Body of pancreas (tissue), 4 donors: ENCODE data around the gene CACNA1C.

Experiments used
- CTCF ChIP-seq, 7 experiments: fragments of 450-650 bp in 4 of 7; fragments of 200-600 bp in 3 of 7; sonication (generic) in 3 of 7; IDR thresholded peaks; one replicate each; pipeline ENCODE4 v1.5.1; 2016 to 2019; ENCODE audit warnings: antibody characterized with exemption in 7 of 7
- POLR2A ChIP-seq, 3 donors: fragments of 450-650 bp; IDR thresholded peaks; one replicate each; pipeline ENCODE4 v1.6.1; 2016; ENCODE audit warnings: antibody characterized with exemption in 3 of 3, mild to moderate bottlenecking in 2 of 3

DNA sequence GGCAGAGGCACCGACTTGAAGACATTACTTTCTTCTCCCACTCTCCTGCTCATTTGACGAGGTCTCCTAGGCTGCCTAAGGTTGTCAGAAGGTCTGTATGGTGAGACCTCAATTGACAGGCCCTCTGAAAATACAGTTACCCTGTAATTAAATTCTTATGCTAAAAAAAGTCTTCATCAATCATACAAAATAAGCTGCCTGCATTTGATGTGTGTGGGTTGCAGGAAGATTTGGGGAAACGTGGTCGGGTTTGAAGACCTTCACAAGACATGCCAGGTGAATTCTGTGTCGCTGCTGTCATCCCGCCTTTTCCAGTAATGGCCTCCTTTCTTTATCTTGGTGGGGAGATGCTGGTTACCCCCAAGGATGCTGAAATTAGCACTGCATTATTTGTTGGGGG lies 299.4 kb downstream of the CACNA1C start:
- TF ChIP-seq CTCF (IDR thresholded peaks at IDR 0.05) (no peak), POLR2A (IDR thresholded peaks at IDR 0.05) (no peak)
